MM.1S (cell line): ENCODE data around the gene PPP2R2C.

Experiments used
- DNase-seq: peaks from one replicate; pipeline ENCODE4 v3.0.0-alpha.2; 2015
- H2AFZ ChIP-seq: fragments of 300-600 bp; sonication (generic); 2 replicates; pipeline ENCODE4 v1.6.0; 2016; ENCODE audit warnings: antibody characterized with exemption, low read length
- H3F3A ChIP-seq: fragments of 300-600 bp; sonication (generic); 2 replicates; pipeline ENCODE4 v1.6.1; 2016; ENCODE audit warnings: mild to moderate bottlenecking, antibody characterized with exemption, low read length, moderate library complexity, mixed read lengths; ENCODE audit not compliant: insufficient read depth
- H3K27ac ChIP-seq: fragments of 300-600 bp; sonication (generic); 2 replicates; pipeline ENCODE4 v1.5.1; 2016; ENCODE audit warnings: mild to moderate bottlenecking, low read length
- H3K27me3 ChIP-seq: fragments of 300-600 bp; sonication (generic); replicated peaks from 2 replicates; pipeline ENCODE4 v1.6.0; 2016; ENCODE audit warnings: low read length; ENCODE audit not compliant: insufficient read depth
- H3K36me3 ChIP-seq: fragments of 300-600 bp; sonication (generic); replicated peaks from 2 replicates; pipeline ENCODE4 v1.6.1; 2016; ENCODE audit warnings: mild to moderate bottlenecking, low read length, mixed read lengths; ENCODE audit not compliant: insufficient read depth
- H3K4me1 ChIP-seq: fragments of 300-600 bp; sonication (generic); 2 replicates; pipeline ENCODE4 v1.6.1; 2016; ENCODE audit warnings: low read length, mixed read lengths
- H3K4me2 ChIP-seq: fragments of 300-600 bp; sonication (generic); 2 replicates; pipeline ENCODE4 v1.6.0; 2016; ENCODE audit warnings: low read depth, low read length
- H3K4me3 ChIP-seq: fragments of 300-600 bp; sonication (generic); 2 replicates; pipeline ENCODE4 v1.5.1; 2016; ENCODE audit warnings: low read length, mixed read lengths
- H3K79me2 ChIP-seq: fragments of 300-600 bp; sonication (generic); 2 replicates; pipeline ENCODE4 v1.6.1; 2016; ENCODE audit warnings: mixed run types, low read length, mixed read lengths
- H3K9ac ChIP-seq: fragments of 300-600 bp; sonication (generic); 2 replicates; pipeline ENCODE4 v1.6.1; 2016; ENCODE audit warnings: low read length, mixed read lengths
- H3K9me2 ChIP-seq: fragments of 300-600 bp; sonication (generic); replicated peaks from 2 replicates; pipeline ENCODE4 v1.6.1; 2016; ENCODE audit warnings: mild to moderate bottlenecking, low read length, mixed read lengths; ENCODE audit not compliant: insufficient read depth
- H3K9me3 ChIP-seq: fragments of 300-600 bp; sonication (generic); replicated peaks from 2 replicates; pipeline ENCODE4 v1.6.1; 2016; ENCODE audit warnings: mild to moderate bottlenecking, low read length, mixed read lengths; ENCODE audit not compliant: insufficient read depth
- H4K20me1 ChIP-seq: fragments of 300-600 bp; sonication (generic); 2 replicates; pipeline ENCODE4 v1.6.1; 2016; ENCODE audit warnings: mild to moderate bottlenecking, low read length, moderate library complexity, mixed read lengths; ENCODE audit not compliant: insufficient read depth
- CTCF ChIP-seq: fragments of 300-600 bp; sonication (generic); IDR thresholded peaks from 2 replicates; pipeline ENCODE4 v1.5.1; 2016; ENCODE audit warnings: antibody characterized with exemption, low read length, mixed read lengths
- EZH2 ChIP-seq: fragments of 300-600 bp; sonication (generic); optimal IDR thresholded peaks from 2 replicates; pipeline ENCODE3; 2017; ENCODE audit warnings: low read depth, mild to moderate bottlenecking, antibody characterized with exemption, low read length, mixed read lengths
- EZH2phosphoT487 ChIP-seq: fragments of 300-600 bp; sonication (generic); IDR thresholded peaks from 2 replicates; pipeline ENCODE4 v1.6.1; 2018; ENCODE audit warnings: antibody characterized with exemption, low read length

The PPP2R2C gene

GRCh38 chr4:6336166-6336565 lies 136.2 kb downstream of the PPP2R2C start:
- no peaks in the 10 kb centered on the region for H3K36me3 ChIP-seq
- H3K4me1 ChIP-seq, result peaks cover 13% of the 10 kb centered on the region
- H3K9ac ChIP-seq, result no peak overlapping the region
- H3K9me3 ChIP-seq, result no peaks in the 10 kb centered on the region
- TF ChIP-seq EZH2phosphoT487 (no peak), CTCF (no peak), EZH2 (no peak)
- H3K9me2 ChIP-seq, result no peaks in the 10 kb centered on the region
- no peak for DNase-seq
- H3K4me3 ChIP-seq, result no peak overlapping the region
- no peaks in the 10 kb centered on the region for H3K79me2 ChIP-seq
- H4K20me1 ChIP-seq, result no peaks in the 10 kb centered on the region
- peaks cover 83% of the 10 kb centered on the region for H3K27me3 ChIP-seq
- H2AFZ ChIP-seq, result no peak overlapping the region
- no peak overlapping the region for H3K4me2 ChIP-seq
- no peak overlapping the region for H3K27ac ChIP-seq
- no peaks in the 10 kb centered on the region for H3F3A ChIP-seq

DNA sequence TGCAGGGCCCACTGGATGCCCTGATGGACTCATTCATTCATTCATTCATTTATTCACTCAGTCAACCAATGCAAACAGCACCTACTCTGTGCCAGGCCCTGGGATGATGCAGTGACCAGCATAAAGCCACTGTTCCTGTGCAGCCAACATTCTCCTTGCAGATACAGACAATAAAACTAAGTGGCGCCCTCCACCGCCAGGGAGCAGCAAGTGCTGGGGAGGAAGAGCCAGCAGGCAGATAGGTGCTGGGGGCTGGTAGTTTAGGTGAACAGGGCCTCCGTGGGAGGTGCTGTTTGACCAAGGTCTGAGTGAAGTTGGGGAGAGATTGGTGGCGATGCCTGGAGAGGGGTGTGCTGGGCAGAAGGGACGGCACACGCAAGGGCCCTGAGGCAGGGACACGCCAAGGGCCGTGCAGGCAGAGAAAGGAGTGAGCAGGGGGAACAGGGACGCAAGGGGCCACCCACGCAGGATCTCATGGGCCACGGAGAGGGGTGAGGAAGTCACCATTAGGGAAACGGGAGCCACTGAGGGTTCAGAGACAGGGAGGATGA lies 137.3 kb downstream of the PPP2R2C start:
- Histone ChIP-seq H3K9me3 (no peaks in the 10 kb centered on the region), H3K4me2 (no peak overlapping the region), H3K27ac (no peak overlapping the region), H2AFZ (no peak overlapping the region), H3K9me2 (no peaks in the 10 kb centered on the region), H4K20me1 (no peaks in the 10 kb centered on the region), H3K36me3 (no peaks in the 10 kb centered on the region), H3K27me3 (peaks cover 79% of the 10 kb centered on the region), H3K9ac (no peak overlapping the region), H3K79me2 (no peaks in the 10 kb centered on the region), H3F3A (no peaks in the 10 kb centered on the region), H3K4me3 (no peak overlapping the region), H3K4me1 (peaks cover 13% of the 10 kb centered on the region)
- DNase-seq, result no peak
- TF ChIP-seq EZH2phosphoT487 (no peak), CTCF (peak; percentile 24; the same call in 1 of the 2 replicates), EZH2 (no peak)

DNA sequence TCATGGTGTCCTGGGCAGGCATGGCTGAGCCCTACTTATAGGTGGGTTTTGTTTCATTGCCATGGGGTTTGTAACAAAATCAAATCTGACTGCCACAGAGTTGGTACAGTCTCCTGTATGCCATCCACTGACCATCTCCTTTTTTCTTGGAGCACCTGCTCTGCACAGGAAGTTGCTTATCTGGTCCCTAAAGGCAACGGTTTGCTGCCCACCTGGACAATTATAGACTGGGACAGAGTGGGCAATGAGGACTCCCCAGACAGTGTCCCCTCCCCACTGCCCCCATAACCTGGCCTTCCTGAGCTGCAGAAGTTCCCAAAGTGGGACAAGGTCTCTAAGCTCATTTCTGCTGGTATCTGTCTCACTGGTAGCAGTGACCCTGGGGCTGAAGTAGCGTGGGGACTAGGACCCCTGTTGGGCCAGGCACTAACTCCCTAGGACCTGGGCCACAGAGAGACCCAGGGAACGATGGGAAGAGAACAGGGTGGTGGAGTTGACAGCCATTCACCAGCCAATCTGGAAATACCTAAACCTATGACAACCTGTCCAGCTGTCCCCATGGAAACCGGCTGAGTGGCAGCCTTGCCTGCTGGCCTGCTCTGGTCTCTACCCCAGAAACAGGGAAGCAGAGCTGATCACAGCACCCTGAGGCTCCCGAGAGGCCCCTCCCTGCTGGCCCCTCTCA lies 138.1 kb downstream of the PPP2R2C start:
- Histone ChIP-seq H3K4me2 (no peak overlapping the region), H3K27ac (no peak overlapping the region), H3K9me3 (no peaks in the 10 kb centered on the region), H3K27me3 (peaks cover 79% of the 10 kb centered on the region), H3K9ac (no peak overlapping the region), H3K9me2 (no peaks in the 10 kb centered on the region), H4K20me1 (no peaks in the 10 kb centered on the region), H2AFZ (no peak overlapping the region), H3K4me1 (peaks cover 13% of the 10 kb centered on the region), H3K36me3 (no peaks in the 10 kb centered on the region), H3F3A (no peaks in the 10 kb centered on the region), H3K4me3 (no peak overlapping the region), H3K79me2 (no peaks in the 10 kb centered on the region)
- no peak for TF ChIP-seq EZH2phosphoT487
- no peak for TF ChIP-seq CTCF
- TF ChIP-seq EZH2, result no peak
- no peak for DNase-seq
